Liver (tissue), 9 donors: Measurements from ENCODE around the gene ASPHD2. TPM values are rescaled to one million over a fixed set of nuclear protein-coding genes. Genes with fewer than 3 reads are reported as not detected.
A peak's percentile ranks its signal among the peaks of the same experiment; 100 is the strongest.

Source experiments
- DNase-seq: peaks from one replicate; pipeline ENCODE4 v3.0.0-alpha.2; 2017; ENCODE audit warnings: low spot score
- H3K27ac ChIP-seq, 2 donors: one replicate each; pipeline ENCODE4 v1.7.0; 2013; ENCODE audit warnings: inconsistent platforms in 2 of 2, low read length in 2 of 2, control low read depth in 1 of 2, low read depth in 1 of 2, mild to moderate bottlenecking in 1 of 2
- H3K27me3 ChIP-seq, 4 donors: one replicate each; pipeline versions ENCODE4 v1.6.1 to v1.7.0; 2013; ENCODE audit warnings: low read length in 3 of 4, inconsistent platforms in 1 of 4, mild to moderate bottlenecking in 1 of 4, moderate library complexity in 1 of 4; ENCODE audit not compliant: control insufficient read depth in 4 of 4, insufficient read depth in 4 of 4
- H3K36me3 ChIP-seq, 4 donors: one replicate each; pipeline versions ENCODE4 v1.6.1 to v1.7.0; 2013; ENCODE audit warnings: low read length in 3 of 4, mild to moderate bottlenecking in 3 of 4, low read depth in 1 of 4, moderate library complexity in 1 of 4; ENCODE audit not compliant: control insufficient read depth in 4 of 4, insufficient read depth in 3 of 4
- H3K4me1 ChIP-seq, 4 donors: one replicate each; pipeline versions ENCODE4 v1.6.1 to v1.7.0; 2013; ENCODE audit warnings: low read length in 3 of 4, mild to moderate bottlenecking in 3 of 4, moderate library complexity in 1 of 4; ENCODE audit not compliant: control insufficient read depth in 4 of 4, insufficient read depth in 4 of 4
- H3K4me3 ChIP-seq, 3 donors: one replicate each; pipeline versions ENCODE4 v1.6.1 to v1.7.0; 2013; ENCODE audit warnings: low read length in 3 of 3, control low read depth in 1 of 3, low read depth in 1 of 3, mild to moderate bottlenecking in 1 of 3
- H3K9ac ChIP-seq, 2 donors: one replicate each; pipeline ENCODE4 v1.7.0; 2013; ENCODE audit warnings: low read length in 2 of 2, mild to moderate bottlenecking in 2 of 2, moderate library complexity in 2 of 2, control low read depth in 1 of 2, low read depth in 1 of 2
- H3K9me3 ChIP-seq, 4 donors: one replicate each; pipeline versions ENCODE4 v1.6.1 to v1.7.0; 2013; ENCODE audit warnings: low read length in 3 of 4; ENCODE audit not compliant: control insufficient read depth in 4 of 4
- ATF3 ChIP-seq: IDR thresholded peaks from 2 replicates; pipeline ENCODE4 v1.6.1; 2016; ENCODE audit warnings: antibody characterized with exemption
- CTCF ChIP-seq: fragments of 150-350 bp; IDR thresholded peaks from 2 replicates; pipeline ENCODE4 v1.5.1; 2017; ENCODE audit warnings: improper control_type of control experiment, low read depth, low read length; ENCODE audit not compliant: missing input control
- EGR1 ChIP-seq, 2 donors: IDR thresholded peaks; 2 replicates each; pipeline ENCODE4 v1.6.1; 2016 to 2018; ENCODE audit warnings: antibody characterized with exemption in 2 of 2, low read depth in 2 of 2
- GABPA ChIP-seq, 2 donors: IDR thresholded peaks in 1 of 2; conservative IDR thresholded peaks in 1 of 2; 2 replicates each; pipeline ENCODE4 v1.6.1; 2016; ENCODE audit warnings: antibody characterized with exemption in 2 of 2, mild to moderate bottlenecking in 1 of 2, moderate library complexity in 1 of 2
- HNF4G ChIP-seq: IDR thresholded peaks from 2 replicates; pipeline ENCODE4 v1.6.1; 2016; ENCODE audit warnings: antibody characterized with exemption
- JUND ChIP-seq, 2 donors: IDR thresholded peaks; 2 replicates each; pipeline ENCODE4 v1.6.1; 2016; ENCODE audit warnings: antibody characterized with exemption in 2 of 2
- MAX ChIP-seq: IDR thresholded peaks from 2 replicates; pipeline ENCODE4 v1.6.1; 2016; ENCODE audit warnings: antibody characterized with exemption
- NR2F2 ChIP-seq: IDR thresholded peaks from 2 replicates; pipeline ENCODE4 v1.6.1; 2016; ENCODE audit warnings: antibody characterized with exemption
- RAD21 ChIP-seq, 2 donors: IDR thresholded peaks; 2 replicates each; pipeline ENCODE4 v1.6.1; 2016; ENCODE audit warnings: antibody characterized with exemption in 2 of 2, mild to moderate bottlenecking in 2 of 2
- REST ChIP-seq: IDR thresholded peaks from 2 replicates; pipeline ENCODE4 v1.6.1; 2016; ENCODE audit warnings: antibody characterized with exemption, mild to moderate bottlenecking
- RXRA ChIP-seq, 2 donors: IDR thresholded peaks; 2 replicates each; pipeline ENCODE4 v1.6.1; 2017 to 2018; ENCODE audit warnings: antibody characterized with exemption in 2 of 2, mild to moderate bottlenecking in 1 of 2
- SP1 ChIP-seq: IDR thresholded peaks from 2 replicates; pipeline ENCODE4 v1.6.1; 2018; ENCODE audit warnings: antibody characterized with exemption, mild to moderate bottlenecking
- TAF1 ChIP-seq: conservative IDR thresholded peaks from 2 replicates; pipeline ENCODE4 v1.6.1; 2016; ENCODE audit warnings: antibody characterized with exemption, mild to moderate bottlenecking
- YY1 ChIP-seq: IDR thresholded peaks from 2 replicates; pipeline ENCODE4 v1.6.1; 2016; ENCODE audit warnings: antibody characterized with exemption, mild to moderate bottlenecking
- WGBS: extraction: QIAGEN DNeasy Blood & Tissue Kit; methylation state at CpG from one replicate; pipeline ENCODE4 v1.1.7; 2013; 5-methylcytosine and 5-hydroxymethylcytosine counted together
- polyA plus RNA-seq, 2 donors: library from polyadenylated mRNA; stranded (reverse) in 1 of 2; unstranded in 1 of 2; fragments of 200-250 nt in 1 of 2; fragments of >200 nt in 1 of 2; fragmentation: Nextera tagmentation in 1 of 2; extraction: Ambion mirVana in 1 of 2; gene quantifications; one replicate each; pipeline versions ENCODE4 v1.2.1 to v1.2.3, GENCODE V29; 2013 to 2015
- total RNA-seq, 2 donors: library from RNA; depleted of rRNA; stranded (reverse); fragments of >200 nt; gene quantifications; one replicate each; pipeline ENCODE4 v1.2.3, GENCODE V29; 2014
- donor health status: healthy.
- donor health status: healthy.
- donor health status: healthy.
- donor health status: healthy.
- donor health status: healthy.

Gene ASPHD2
- total and polyA plus RNA-seq, 4 donors = 0.12 to 0.47 (median 0.18) TPM

GRCh38 chr22:26482161-26482560 is 53.1 kb downstream of the ASPHD2 start:
- no peak for DNase-seq
- Histone ChIP-seq H3K27ac (no peak overlapping the region), H3K9ac (no peak overlapping the region), H3K36me3 (peaks cover 3 to 8% (median 4%) of the 10 kb centered on the region in 4 donors), H3K9me3 (no peaks in the 10 kb centered on the region), H3K4me3 (no peak overlapping the region), H3K4me1 (peaks cover 3 to 62% (median 52%) of the 10 kb centered on the region in 4 donors), H3K27me3 (no peaks in the 10 kb centered on the region)
- WGBS = 59% methylated on average over 5 of the region's 5 CpGs
- no peak for TF ChIP-seq RAD21 (IDR thresholded peaks at IDR 0.05)

GRCh38 chr22:26483043-26483438 is 54.0 kb downstream of the ASPHD2 start:
- Histone ChIP-seq H3K27me3 (no peaks in the 10 kb centered on the region), H3K27ac (peak overlapping the region; percentile 82 to 93), H3K36me3 (peaks cover under 1 to 3% (median 2%) of the 10 kb centered on the region in 4 donors), H3K4me3 (peak overlapping the region; percentile 87 to 100 (median 88)), H3K9ac (peak overlapping the region; percentile 59 to 92), H3K4me1 (peaks cover 3 to 62% (median 52%) of the 10 kb centered on the region in 4 donors), H3K9me3 (no peaks in the 10 kb centered on the region)
- WGBS = 9% methylated on average over 7 of the region's 7 CpGs
- DNase-seq = no peak
- TF ChIP-seq CTCF (no peak), ATF3 (no peak), NR2F2 (no peak)

GRCh38 chr22:26483439-26484359 is 54.6 kb downstream of the ASPHD2 start, which contains the start of the genes HPS4 and SRRD:
Gene HPS4, minus strand, starts transcription at chr22:26483783. Its CDS starts 2,021 bp downstream, at chr22:26481762.
Gene SRRD, plus strand, starts transcription at chr22:26483877. Its CDS starts 14 bp downstream, at chr22:26483891.
- H3K4me1 ChIP-seq = peaks cover 3 to 60% (median 52%) of the 10 kb centered on the region in 4 donors
- peak; percentile 94 for DNase-seq
- peak within 1 kb of the TSS; percentile 92 to 93 for H3K9ac ChIP-seq
- H3K36me3 ChIP-seq = peaks cover 0 to 8% (median 7%) of the 10 kb centered on the region in 4 donors
- 1% methylated on average over 85 of the region's 85 CpGs for WGBS
- H3K9me3 ChIP-seq = no peaks in the 10 kb centered on the region
- no peaks in the 10 kb centered on the region for H3K27me3 ChIP-seq
- TF ChIP-seq YY1 (peak; percentile 95), EGR1 (IDR thresholded peaks at IDR 0.05; ENCODE audit: low read depth in 2 of 2) (peak in 1 of 2 donors; percentile 71), JUND (IDR thresholded peaks at IDR 0.05) (peak in 1 of 2 donors; percentile 33), REST (no peak), RXRA (IDR thresholded peaks at IDR 0.05) (no peak), NR2F2 (peak; percentile 22), ATF3 (no peak), SP1 (peak; percentile 50), GABPA (IDR thresholded peaks at IDR 0.05 in 1 of 2, conservative IDR thresholded peaks at IDR 0.05 in 1 of 2) (peak in 1 of 2 donors; percentile 80), HNF4G (no peak), MAX (peak; percentile 4), TAF1 (no peak)
- peak within 1 kb of the TSS; percentile 87 to 100 (median 88) for H3K4me3 ChIP-seq
- peak within 1 kb of the TSS; percentile 82 to 93 for H3K27ac ChIP-seq
